SH-SY5Y (cell line): ENCODE measurements around the gene ITPK1.

Source experiments
- GATA2 ChIP-seq: IDR thresholded peaks from 2 replicates; pipeline ENCODE4 v1.6.1; 2011; ENCODE audit warnings: mild to moderate bottlenecking, low read depth, low read length
- GATA3 ChIP-seq: IDR thresholded peaks from 2 replicates; pipeline ENCODE4 v1.6.1; 2011; ENCODE audit warnings: low read depth, mild to moderate bottlenecking, low read length, moderate library complexity

DNA sequence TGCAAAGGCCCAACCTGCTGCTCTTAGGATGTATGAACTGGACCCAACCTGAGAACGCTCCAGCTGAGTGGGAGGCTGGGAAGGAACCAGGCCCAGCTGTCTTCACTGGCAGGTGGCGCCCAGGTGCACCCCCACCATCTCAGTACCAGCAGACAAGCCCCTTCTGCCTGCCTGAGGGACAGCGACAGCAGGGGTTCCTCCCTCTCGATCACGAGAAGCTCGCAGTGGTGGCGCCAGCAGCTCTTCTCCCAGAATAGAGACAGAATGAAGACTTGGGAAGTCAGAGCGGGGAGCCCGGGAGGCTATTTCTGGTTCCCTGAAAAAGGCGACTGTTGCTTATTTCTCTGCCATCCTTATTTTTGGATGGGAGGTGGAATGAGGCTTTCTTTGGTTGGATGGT lies 146.3 kb downstream of the ITPK1 start:
- TF ChIP-seq GATA2 (no peak), GATA3 (no peak)
